ENCODE measurements around the gene DDX20.

The DDX20 gene

GRCh38 chr1:111814305-111814628, 58.6 kb downstream of the DDX20 start:
- in situ Hi-C loops (cut with HindIII; ENCODE audit: low sequenced_read_pairs): no loop called here

GRCh38 chr1:111814642-111815041, 58.9 kb downstream of the DDX20 start:
- in situ Hi-C loops (cut with HindIII; ENCODE audit: low sequenced_read_pairs): no loop called here
